ENCODE data around the gene GABBR2.

GABBR2 gene

GRCh38 chr9:98607152-98607551 lies 101.6 kb downstream of the GABBR2 start:
- TF ChIP-seq CTCF (IDR thresholded peaks at IDR 0.05; ENCODE audit: borderline replicate concordance, insufficient read depth, low read depth, low read length), result no peak
- no peak overlapping the region for H3K4me3 ChIP-seq (ENCODE audit: low read depth, low read length)

GRCh38 chr9:98606730-98607129 lies 102.0 kb downstream of the GABBR2 start:
- no peak for TF ChIP-seq CTCF (IDR thresholded peaks at IDR 0.05; ENCODE audit: borderline replicate concordance, insufficient read depth, low read depth, low read length)

GRCh38 chr9:98605116-98605515 lies 103.6 kb downstream of the GABBR2 start:
- no peak overlapping the region for H3K4me3 ChIP-seq (ENCODE audit: low read depth, low read length)
- TF ChIP-seq CTCF (IDR thresholded peaks at IDR 0.05; ENCODE audit: borderline replicate concordance, insufficient read depth, low read depth, low read length), result no peak

More at GRCh38 chr9:98606730-98607129, 102.0 kb downstream of the GABBR2 start:
- no peak overlapping the region for H3K4me3 ChIP-seq (ENCODE audit: low read depth, low read length)

- H3K4me3 ChIP-seq (ENCODE audit: low read depth, low read length), result no peak overlapping the region
- TF ChIP-seq CTCF (IDR thresholded peaks at IDR 0.05; ENCODE audit: borderline replicate concordance, insufficient read depth, low read depth, low read length), result no peak
These were observed 104.8 kb downstream of the GABBR2 start for GRCh38 chr9:98603821-98604383.

GRCh38 chr9:98602839-98603500 lies 105.8 kb downstream of the GABBR2 start:
- no peak for TF ChIP-seq CTCF (IDR thresholded peaks at IDR 0.05; ENCODE audit: borderline replicate concordance, insufficient read depth, low read depth, low read length)
- H3K4me3 ChIP-seq (ENCODE audit: low read depth, low read length), result no peak overlapping the region

GRCh38 chr9:98600631-98601030 lies 108.1 kb downstream of the GABBR2 start:
- no peak overlapping the region for H3K4me3 ChIP-seq (ENCODE audit: low read depth, low read length)
- no peak for TF ChIP-seq CTCF (IDR thresholded peaks at IDR 0.05; ENCODE audit: borderline replicate concordance, insufficient read depth, low read depth, low read length)

- TF ChIP-seq CTCF (IDR thresholded peaks at IDR 0.05; ENCODE audit: borderline replicate concordance, insufficient read depth, low read depth, low read length), result no peak
- H3K4me3 ChIP-seq (ENCODE audit: low read depth, low read length), result no peak overlapping the region
These were observed 109.0 kb downstream of the GABBR2 start for GRCh38 chr9:98599566-98600216.

All from GM12875 (cell line).